ENCODE data around the gene MOV10L1. TPM values are rescaled to one million over a fixed set of nuclear protein-coding genes. Genes with fewer than 3 reads are reported as not detected.

MOV10L1 gene
- total and polyA plus RNA-seq, 2 donors from 2014 or later: 0.38 to 0.62 TPM

- H3K27me3 ChIP-seq (ENCODE audit: control insufficient read depth, insufficient read depth, low read length): no peaks in the 10 kb centered on the region
- FAIRE-seq: no peak
- intact Hi-C loops (cut with DNase I): no loop called here
Measured at GRCh38 chr22:50186181-50186714, 96.4 kb downstream of the MOV10L1 start.

DNA sequence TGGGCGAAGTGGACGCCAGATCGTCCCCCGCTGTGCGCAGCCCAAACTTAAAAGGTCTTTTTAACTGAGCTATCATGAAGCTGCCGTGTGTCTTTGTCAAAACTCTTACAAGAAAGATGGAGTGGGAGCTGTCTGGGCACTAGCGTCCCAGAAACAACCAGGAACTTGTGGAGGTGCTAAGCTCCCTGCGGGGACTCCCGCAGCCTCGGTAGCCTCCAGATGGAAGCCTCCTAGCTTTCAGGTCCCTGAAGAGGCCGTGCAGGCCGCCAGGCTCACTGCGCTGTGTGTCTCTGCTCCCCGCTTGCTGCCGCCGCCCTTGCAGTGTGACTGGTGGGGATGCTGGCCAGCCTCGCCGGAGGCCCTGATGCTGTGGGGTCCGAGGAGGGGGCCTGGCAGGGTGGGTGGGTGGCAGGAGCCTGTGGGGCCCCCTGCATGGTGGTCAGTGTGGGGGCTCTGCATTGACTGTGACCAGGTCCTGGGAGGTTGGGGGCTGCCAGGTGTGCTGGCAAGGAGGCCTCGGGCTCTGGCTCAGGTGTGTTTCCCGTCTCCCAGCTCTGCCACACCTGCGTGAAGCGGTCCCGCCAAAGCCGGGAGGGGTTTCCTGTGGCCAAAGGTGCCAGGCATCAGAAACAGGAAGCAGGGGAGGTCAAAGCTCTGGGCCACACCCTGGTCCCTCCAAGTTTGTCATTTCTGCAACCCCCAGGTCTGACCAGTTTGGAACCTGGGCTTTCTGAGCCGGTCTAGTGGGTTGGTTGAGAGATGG is 97.1 kb downstream of the MOV10L1 start:
- Histone ChIP-seq H3K9me3 (ENCODE audit: control insufficient read depth in 2 of 3, insufficient read depth in 1 of 3, low read length in 3 of 3) (no peaks in the 10 kb centered on the region), H3K27ac (ENCODE audit: low read depth in 2 of 2, low read length in 2 of 2) (no peak overlapping the region), H3K27me3 (ENCODE audit: control insufficient read depth, insufficient read depth, low read length) (no peaks in the 10 kb centered on the region), H3K36me3 (ENCODE audit: control insufficient read depth in 2 of 3, insufficient read depth in 3 of 3, low read length in 3 of 3) (no peaks in the 10 kb centered on the region), H3K4me3 (ENCODE audit: low read length in 3 of 3) (peak overlapping the region in 1 of 3 donors; percentile 54), H3K9ac (ENCODE audit: low read length in 3 of 3) (peak overlapping the region in 2 of 3 donors; percentile 37 to 40), H3K4me1 (ENCODE audit: control insufficient read depth in 2 of 3, insufficient read depth in 2 of 3, low read depth in 1 of 3, low read length in 3 of 3) (peaks cover 0 to 45% (median 10%) of the 10 kb centered on the region in 3 donors)
- intact Hi-C loops (cut with DNase I): no loop called here
- FAIRE-seq (no peak), DNase-seq (peak in 1 of 5 donors; percentile 83)
- TF ChIP-seq CTCF (IDR thresholded peaks at IDR 0.05; ENCODE audit: borderline replicate concordance, extremely low read depth, insufficient read depth): no peak

More at GRCh38 chr22:50186181-50186714, 96.4 kb downstream of the MOV10L1 start:
- H3K36me3 ChIP-seq (ENCODE audit: control insufficient read depth in 2 of 3, insufficient read depth in 3 of 3, low read length in 3 of 3): no peaks in the 10 kb centered on the region
- no peak overlapping the region for H3K27ac ChIP-seq (ENCODE audit: low read depth in 2 of 2, low read length in 2 of 2)
- peaks cover 0 to 44% (median 10%) of the 10 kb centered on the region in 3 donors for H3K4me1 ChIP-seq (ENCODE audit: control insufficient read depth in 2 of 3, insufficient read depth in 2 of 3, low read depth in 1 of 3, low read length in 3 of 3)
- peak overlapping the region in 1 of 3 donors; percentile 54 for H3K4me3 ChIP-seq (ENCODE audit: low read length in 3 of 3)
- TF ChIP-seq CTCF (IDR thresholded peaks at IDR 0.05; ENCODE audit: borderline replicate concordance, extremely low read depth, insufficient read depth): no peak
- peak overlapping the region in 2 of 3 donors; percentile 37 to 40 for H3K9ac ChIP-seq (ENCODE audit: low read length in 3 of 3)
- peak in 2 of 5 donors; percentile 88 to 89 for DNase-seq
- no peaks in the 10 kb centered on the region for H3K9me3 ChIP-seq (ENCODE audit: control insufficient read depth in 2 of 3, insufficient read depth in 1 of 3, low read length in 3 of 3)

DNA sequence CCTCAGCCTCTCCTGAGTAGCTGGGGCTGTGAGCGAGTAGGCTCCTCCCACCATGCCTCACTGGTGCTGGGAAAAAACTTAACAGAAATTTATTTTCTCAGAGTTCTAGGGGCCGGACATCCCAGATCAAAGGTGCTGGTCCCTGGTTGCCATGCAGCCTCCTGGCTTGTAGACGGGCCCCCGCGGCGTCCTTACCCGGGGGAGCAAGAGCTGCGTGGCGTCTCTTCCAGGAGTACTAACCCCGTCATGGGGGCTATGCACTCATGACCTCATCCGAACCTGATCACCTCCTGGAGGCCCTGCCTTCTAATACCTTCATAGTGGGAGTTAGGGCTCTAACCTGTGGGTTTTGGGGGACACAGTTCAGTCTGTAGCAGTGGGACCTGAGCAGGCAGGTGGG is 98.5 kb downstream of the MOV10L1 start:
- no peak for TF ChIP-seq CTCF (IDR thresholded peaks at IDR 0.05; ENCODE audit: borderline replicate concordance, extremely low read depth, insufficient read depth)
- no peaks in the 10 kb centered on the region for H3K36me3 ChIP-seq (ENCODE audit: control insufficient read depth in 2 of 3, insufficient read depth in 3 of 3, low read length in 3 of 3)
- no peak overlapping the region for H3K9ac ChIP-seq (ENCODE audit: low read length in 3 of 3)
- no peak overlapping the region for H3K4me3 ChIP-seq (ENCODE audit: low read length in 3 of 3)
- no peak overlapping the region for H3K27ac ChIP-seq (ENCODE audit: low read depth in 2 of 2, low read length in 2 of 2)
- DNase-seq (peak in 2 of 5 donors; percentile 47 to 72), FAIRE-seq (no peak)
- no peaks in the 10 kb centered on the region for H3K9me3 ChIP-seq (ENCODE audit: control insufficient read depth in 2 of 3, insufficient read depth in 1 of 3, low read length in 3 of 3)
- intact Hi-C loops (cut with DNase I): no loop called here
- peaks cover 0 to 38% (median 5%) of the 10 kb centered on the region in 3 donors for H3K4me1 ChIP-seq (ENCODE audit: control insufficient read depth in 2 of 3, insufficient read depth in 2 of 3, low read depth in 1 of 3, low read length in 3 of 3)
- no peaks in the 10 kb centered on the region for H3K27me3 ChIP-seq (ENCODE audit: control insufficient read depth, insufficient read depth, low read length)

Data from kidney (tissue), 14 donors.